ENCODE results near the gene EXOC3.
"Not testable (repeated sequence)": the region's sequence is repeated elsewhere in the genome, so short reads cannot be mapped to it uniquely, and the experiment has no call there.

The EXOC3 gene

GRCh38 chr5:500491-500890 is 57.5 kb downstream of the EXOC3 start:
- no peak for DNase-seq (ENCODE audit: low read depth in 2 of 2)

GRCh38 chr5:501105-501830 is 58.3 kb downstream of the EXOC3 start:
- no peak for DNase-seq (ENCODE audit: low read depth in 2 of 2)

- DNase-seq (ENCODE audit: low read depth in 2 of 2) = no peak
Observed at GRCh38 chr5:501831-502184, 58.8 kb downstream of the EXOC3 start.

- DNase-seq (ENCODE audit: low read depth in 2 of 2) = no peak
Observed at GRCh38 chr5:502325-503079, 59.5 kb downstream of the EXOC3 start.

GRCh38 chr5:504326-505154 is 61.6 kb downstream of the EXOC3 start:
- no peak for DNase-seq (ENCODE audit: low read depth in 2 of 2)

GRCh38 chr5:505951-506525 is 63.1 kb downstream of the EXOC3 start:
- DNase-seq (ENCODE audit: low read depth in 2 of 2) = no peak

GRCh38 chr5:507986-508575 is 65.1 kb downstream of the EXOC3 start:
- not testable (repeated sequence) for DNase-seq (ENCODE audit: low read depth in 2 of 2)

- no peak for DNase-seq (ENCODE audit: low read depth in 2 of 2)
Observed at GRCh38 chr5:509611-510185, 66.7 kb downstream of the EXOC3 start.

GRCh38 chr5:510521-510920 is 67.5 kb downstream of the EXOC3 start:
- DNase-seq (ENCODE audit: low read depth in 2 of 2) = no peak

- no peak for DNase-seq (ENCODE audit: low read depth in 2 of 2)
Observed at GRCh38 chr5:511476-511875, 68.5 kb downstream of the EXOC3 start.

GRCh38 chr5:513216-514100 is 70.5 kb downstream of the EXOC3 start:
- no peak for DNase-seq (ENCODE audit: low read depth in 2 of 2)

- no peak for DNase-seq (ENCODE audit: low read depth in 2 of 2)
Observed at GRCh38 chr5:514101-514485, 71.1 kb downstream of the EXOC3 start.

- DNase-seq (ENCODE audit: low read depth in 2 of 2) = no peak
Observed at GRCh38 chr5:514673-515072, 71.7 kb downstream of the EXOC3 start.

- DNase-seq (ENCODE audit: low read depth in 2 of 2) = no peak
Observed at GRCh38 chr5:515273-515836, 72.4 kb downstream of the EXOC3 start.

- DNase-seq (ENCODE audit: low read depth in 2 of 2) = no peak
Observed at GRCh38 chr5:516338-516925, 73.5 kb downstream of the EXOC3 start.
